ENCODE results near the gene HAX1.

HAX1 gene

GRCh38 chr1:154237435-154237834 is 35.0 kb upstream of the HAX1 start:
- no peak overlapping the region for H2AFZ ChIP-seq (ENCODE audit: low read depth, low read length, severe bottlenecking)
- H3K27ac ChIP-seq (ENCODE audit: low read depth, low read length) = no peak overlapping the region
- no peak overlapping the region for H3K4me3 ChIP-seq (ENCODE audit: insufficient read depth, low read length, poor library complexity, severe bottlenecking)
- no peaks in the 10 kb centered on the region for H3K9me3 ChIP-seq (ENCODE audit: insufficient read depth, low read length)
- peaks cover 65% of the 10 kb centered on the region for H3K36me3 ChIP-seq (ENCODE audit: low read length)
- TF ChIP-seq CTCF (IDR thresholded peaks at IDR 0.05; ENCODE audit: insufficient read depth, low read length, poor library complexity, severe bottlenecking) = no peak
- TF ChIP-seq EZH2phosphoT487 (conservative IDR thresholded peaks at IDR 0.05; ENCODE audit: low read length) = no peak
- no peaks in the 10 kb centered on the region for H3F3A ChIP-seq (ENCODE audit: insufficient read depth)
- peaks cover 7% of the 10 kb centered on the region; the same call in 1 of the 2 replicates for H4K20me1 ChIP-seq (ENCODE audit: low read depth, low read length)
- peaks cover 40% of the 10 kb centered on the region for H3K79me2 ChIP-seq (ENCODE audit: insufficient read depth, low read length)
- no peaks in the 10 kb centered on the region for H3K27me3 ChIP-seq (ENCODE audit: low read length)
- H3K9me2 ChIP-seq (replicated peaks; ENCODE audit: insufficient read depth, low read length) = no peaks in the 10 kb centered on the region
- H3K9ac ChIP-seq (ENCODE audit: low read length) = no peak overlapping the region
- H3K4me2 ChIP-seq (ENCODE audit: low read depth, low read length, poor library complexity, severe bottlenecking) = no peak overlapping the region

- Histone ChIP-seq H3K9me2 (replicated peaks; ENCODE audit: insufficient read depth, low read length) (no peaks in the 10 kb centered on the region), H3F3A (ENCODE audit: insufficient read depth) (no peaks in the 10 kb centered on the region), H2AFZ (ENCODE audit: low read depth, low read length, severe bottlenecking) (no peak overlapping the region), H3K4me3 (ENCODE audit: insufficient read depth, low read length, poor library complexity, severe bottlenecking) (no peak overlapping the region), H3K4me2 (ENCODE audit: low read depth, low read length, poor library complexity, severe bottlenecking) (no peak overlapping the region), H3K27me3 (ENCODE audit: low read length) (no peaks in the 10 kb centered on the region), H3K9ac (ENCODE audit: low read length) (no peak overlapping the region), H3K9me3 (ENCODE audit: insufficient read depth, low read length) (no peaks in the 10 kb centered on the region), H3K27ac (ENCODE audit: low read depth, low read length) (no peak overlapping the region), H3K79me2 (ENCODE audit: insufficient read depth, low read length) (peaks cover 43% of the 10 kb centered on the region), H3K36me3 (ENCODE audit: low read length) (peaks cover 70% of the 10 kb centered on the region), H4K20me1 (ENCODE audit: low read depth, low read length) (peaks cover 7% of the 10 kb centered on the region; the same call in 1 of the 2 replicates)
- TF ChIP-seq CTCF (IDR thresholded peaks at IDR 0.05; ENCODE audit: insufficient read depth, low read length, poor library complexity, severe bottlenecking) (no peak), EZH2phosphoT487 (conservative IDR thresholded peaks at IDR 0.05; ENCODE audit: low read length) (no peak)
These were observed 34.4 kb upstream of the HAX1 start for GRCh38 chr1:154237880-154238506.

DNA sequence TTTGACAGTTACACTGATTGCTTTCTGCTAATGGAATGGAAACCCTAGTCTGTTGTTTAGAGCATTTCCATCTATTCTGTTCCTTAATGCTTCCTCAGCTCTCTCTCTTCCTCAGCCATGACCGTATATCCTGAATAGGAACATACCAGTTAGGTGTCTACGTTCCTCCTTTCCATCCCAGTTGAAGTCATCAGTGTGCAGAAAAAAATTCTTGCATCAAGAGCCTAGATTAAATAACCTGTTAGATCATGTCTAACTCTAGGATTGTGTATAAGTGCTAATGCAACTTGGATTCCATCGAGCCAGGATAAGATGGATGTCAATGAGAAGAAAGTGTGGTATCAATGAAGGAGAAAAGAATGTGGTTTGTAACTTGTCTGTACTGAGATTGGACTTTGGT is 32.9 kb upstream of the HAX1 start:
- Histone ChIP-seq H3F3A (ENCODE audit: insufficient read depth) (no peaks in the 10 kb centered on the region), H3K27me3 (ENCODE audit: low read length) (no peaks in the 10 kb centered on the region), H3K4me2 (ENCODE audit: low read depth, low read length, poor library complexity, severe bottlenecking) (no peak overlapping the region), H3K79me2 (ENCODE audit: insufficient read depth, low read length) (peaks cover 43% of the 10 kb centered on the region), H3K27ac (ENCODE audit: low read depth, low read length) (no peak overlapping the region), H2AFZ (ENCODE audit: low read depth, low read length, severe bottlenecking) (no peak overlapping the region), H3K4me3 (ENCODE audit: insufficient read depth, low read length, poor library complexity, severe bottlenecking) (no peak overlapping the region), H3K9me3 (ENCODE audit: insufficient read depth, low read length) (no peaks in the 10 kb centered on the region), H3K9ac (ENCODE audit: low read length) (no peak overlapping the region), H4K20me1 (ENCODE audit: low read depth, low read length) (peaks cover 7% of the 10 kb centered on the region; the same call in 1 of the 2 replicates), H3K9me2 (replicated peaks; ENCODE audit: insufficient read depth, low read length) (no peaks in the 10 kb centered on the region), H3K36me3 (ENCODE audit: low read length) (peaks cover 77% of the 10 kb centered on the region)
- no peak for TF ChIP-seq EZH2phosphoT487 (conservative IDR thresholded peaks at IDR 0.05; ENCODE audit: low read length)
- no peak for TF ChIP-seq CTCF (IDR thresholded peaks at IDR 0.05; ENCODE audit: insufficient read depth, low read length, poor library complexity, severe bottlenecking)
